ENCODE measurements around the gene CCDC9B.

CCDC9B gene

GRCh38 chr15:40333922-40334492 is 6.7 kb downstream of the CCDC9B start:
- H3K4me1 Mint-ChIP-seq, result peaks cover 13% of the 10 kb centered on the region
- peak overlapping the region; percentile 11 for H3K27ac Mint-ChIP-seq
- no peaks in the 10 kb centered on the region for H3K36me3 Mint-ChIP-seq
- peaks cover 2% of the 10 kb centered on the region for H3K27me3 Mint-ChIP-seq
- DNase-seq (ENCODE audit: low spot score in 2 of 2) (no peak), ATAC-seq (ENCODE audit: low read depth) (peak; percentile 16)
- no peak overlapping the region for H3K4me3 Mint-ChIP-seq
- H3K9me3 Mint-ChIP-seq, result no peaks in the 10 kb centered on the region

GRCh38 chr15:40332113-40332781 is 8.5 kb downstream of the CCDC9B start:
- H3K27ac Mint-ChIP-seq, result no peak overlapping the region
- peaks cover 12% of the 10 kb centered on the region for H3K4me1 Mint-ChIP-seq
- no peaks in the 10 kb centered on the region for H3K36me3 Mint-ChIP-seq
- ATAC-seq (ENCODE audit: low read depth) (no peak), DNase-seq (ENCODE audit: low spot score in 2 of 2) (no peak)
- no peak overlapping the region for H3K4me3 Mint-ChIP-seq
- H3K27me3 Mint-ChIP-seq, result no peaks in the 10 kb centered on the region
- H3K9me3 Mint-ChIP-seq, result no peaks in the 10 kb centered on the region

GRCh38 chr15:40331637-40332036 is 9.1 kb downstream of the CCDC9B start:
- H3K27ac Mint-ChIP-seq, result no peak overlapping the region
- H3K9me3 Mint-ChIP-seq, result no peaks in the 10 kb centered on the region
- peaks cover 12% of the 10 kb centered on the region for H3K4me1 Mint-ChIP-seq
- no peak for DNase-seq (ENCODE audit: low spot score in 2 of 2)
- no peak overlapping the region for H3K4me3 Mint-ChIP-seq
- ATAC-seq (ENCODE audit: low read depth), result no peak
- H3K36me3 Mint-ChIP-seq, result no peaks in the 10 kb centered on the region
- H3K27me3 Mint-ChIP-seq, result no peaks in the 10 kb centered on the region

GRCh38 chr15:40331026-40331425 is 9.7 kb downstream of the CCDC9B start:
- Mint-ChIP-seq H3K9me3 (no peaks in the 10 kb centered on the region), H3K4me1 (peaks cover 12% of the 10 kb centered on the region), H3K27me3 (no peaks in the 10 kb centered on the region), H3K36me3 (no peaks in the 10 kb centered on the region), H3K4me3 (no peak overlapping the region), H3K27ac (no peak overlapping the region)
- DNase-seq (ENCODE audit: low spot score in 2 of 2) (no peak), ATAC-seq (ENCODE audit: low read depth) (no peak)

GRCh38 chr15:40330368-40330836 is 10.3 kb downstream of the CCDC9B start:
- Mint-ChIP-seq H3K27ac (no peak overlapping the region), H3K9me3 (no peaks in the 10 kb centered on the region), H3K27me3 (no peaks in the 10 kb centered on the region), H3K4me1 (peaks cover 12% of the 10 kb centered on the region), H3K4me3 (no peak overlapping the region), H3K36me3 (no peaks in the 10 kb centered on the region)
- ATAC-seq (ENCODE audit: low read depth) (no peak), DNase-seq (ENCODE audit: low spot score in 2 of 2) (no peak)

- peaks cover 16% of the 10 kb centered on the region for H3K4me1 Mint-ChIP-seq
- no peak overlapping the region for H3K27ac Mint-ChIP-seq
- H3K27me3 Mint-ChIP-seq, result no peaks in the 10 kb centered on the region
- no peaks in the 10 kb centered on the region for H3K36me3 Mint-ChIP-seq
- ATAC-seq (ENCODE audit: low read depth) (no peak), DNase-seq (ENCODE audit: low spot score in 2 of 2) (no peak)
- H3K9me3 Mint-ChIP-seq, result no peaks in the 10 kb centered on the region
- no peak overlapping the region for H3K4me3 Mint-ChIP-seq
Observed at GRCh38 chr15:40329804-40330203, 10.9 kb downstream of the CCDC9B start.

GRCh38 chr15:40328751-40329150 is 12.0 kb downstream of the CCDC9B start:
- Mint-ChIP-seq H3K36me3 (no peaks in the 10 kb centered on the region), H3K4me1 (peaks cover 12% of the 10 kb centered on the region), H3K9me3 (no peaks in the 10 kb centered on the region), H3K27ac (no peak overlapping the region), H3K4me3 (no peak overlapping the region), H3K27me3 (no peaks in the 10 kb centered on the region)
- ATAC-seq (ENCODE audit: low read depth) (no peak), DNase-seq (ENCODE audit: low spot score in 2 of 2) (no peak)

- H3K27me3 Mint-ChIP-seq, result no peaks in the 10 kb centered on the region
- DNase-seq (ENCODE audit: low spot score in 2 of 2) (no peak), ATAC-seq (ENCODE audit: low read depth) (no peak)
- H3K4me1 Mint-ChIP-seq, result peaks cover 9% of the 10 kb centered on the region
- H3K9me3 Mint-ChIP-seq, result no peaks in the 10 kb centered on the region
- no peak overlapping the region for H3K4me3 Mint-ChIP-seq
- no peaks in the 10 kb centered on the region for H3K36me3 Mint-ChIP-seq
- no peak overlapping the region for H3K27ac Mint-ChIP-seq
Observed at GRCh38 chr15:40328176-40328575, 12.6 kb downstream of the CCDC9B start.

GRCh38 chr15:40327457-40327856 is 13.3 kb downstream of the CCDC9B start:
- Mint-ChIP-seq H3K27ac (no peak overlapping the region), H3K36me3 (no peaks in the 10 kb centered on the region), H3K4me3 (no peak overlapping the region), H3K4me1 (peaks cover 10% of the 10 kb centered on the region), H3K27me3 (no peaks in the 10 kb centered on the region), H3K9me3 (no peaks in the 10 kb centered on the region)
- DNase-seq (ENCODE audit: low spot score in 2 of 2) (no peak), ATAC-seq (ENCODE audit: low read depth) (no peak)

- Mint-ChIP-seq H3K36me3 (no peaks in the 10 kb centered on the region), H3K4me1 (peaks cover 20% of the 10 kb centered on the region), H3K27ac (no peak overlapping the region), H3K9me3 (no peaks in the 10 kb centered on the region), H3K27me3 (no peaks in the 10 kb centered on the region), H3K4me3 (no peak overlapping the region)
- DNase-seq (ENCODE audit: low spot score in 2 of 2) (no peak), ATAC-seq (ENCODE audit: low read depth) (no peak)
Observed at GRCh38 chr15:40325700-40326099, 15.0 kb downstream of the CCDC9B start.

- Mint-ChIP-seq H3K9me3 (no peaks in the 10 kb centered on the region), H3K36me3 (no peaks in the 10 kb centered on the region), H3K27ac (no peak overlapping the region), H3K27me3 (peaks cover under 1% of the 10 kb centered on the region), H3K4me1 (peaks cover 22% of the 10 kb centered on the region), H3K4me3 (peak overlapping the region; percentile 77)
- ATAC-seq (ENCODE audit: low read depth) (no peak), DNase-seq (ENCODE audit: low spot score in 2 of 2) (no peak)
Observed at GRCh38 chr15:40325188-40325587, 15.6 kb downstream of the CCDC9B start.

GRCh38 chr15:40323953-40324937 is 16.5 kb downstream of the CCDC9B start:
- Mint-ChIP-seq H3K9me3 (no peaks in the 10 kb centered on the region), H3K36me3 (no peaks in the 10 kb centered on the region), H3K4me1 (peaks cover 24% of the 10 kb centered on the region), H3K27ac (no peak overlapping the region), H3K27me3 (peaks cover 3% of the 10 kb centered on the region), H3K4me3 (peak overlapping the region; percentile 77)
- ATAC-seq (ENCODE audit: low read depth) (peak; percentile 8), DNase-seq (ENCODE audit: low spot score in 2 of 2) (no peak)

GRCh38 chr15:40323239-40323952 is 17.3 kb downstream of the CCDC9B start, which contains the start of gene INAFM2:
TSS of gene INAFM2 (plus strand) at chr15:40323692. CDS start at chr15:40324056, 364 bp downstream.
- H3K27me3 Mint-ChIP-seq, result peaks cover 3% of the 10 kb centered on the region
- no peaks in the 10 kb centered on the region for H3K36me3 Mint-ChIP-seq
- peak within 1 kb of the TSS; percentile 3 for H3K27ac Mint-ChIP-seq
- peak within 1 kb of the TSS; percentile 67 for H3K4me3 Mint-ChIP-seq
- peak; percentile 88 for ATAC-seq (ENCODE audit: low read depth)
- peak; percentile 82 for DNase-seq (ENCODE audit: low spot score in 2 of 2)
- no peaks in the 10 kb centered on the region for H3K9me3 Mint-ChIP-seq
- H3K4me1 Mint-ChIP-seq, result peaks cover 24% of the 10 kb centered on the region

Measured in memory B cell (primary cell).